ENCODE data around the gene RNF181. TPM values are rescaled to one million over a fixed set of nuclear protein-coding genes. Genes with fewer than 3 reads are reported as not detected.

Gene RNF181
- total RNA-seq, 1 donor from 2014 or later, result 104 TPM

GRCh38 chr2:85606116-85606455 is 10.5 kb downstream of the RNF181 start:
- intact Hi-C loops (cut with micrococcal nuclease), result no loop called here
- no peak for ATAC-seq (ENCODE audit: low read depth)
- no peaks in the 10 kb centered on the region for H3K9me3 Mint-ChIP-seq
- peaks cover 46% of the 10 kb centered on the region for H3K36me3 Mint-ChIP-seq (ENCODE audit: low read depth)
- TF ChIP-seq CTCF (IDR thresholded peaks at IDR 0.05), result no peak
- H3K27me3 Mint-ChIP-seq, result no peaks in the 10 kb centered on the region
- H3K27ac Mint-ChIP-seq, result no peak overlapping the region
- DNase-seq, result no peak
- ChIA-PET POLR2A (interaction anchor here (0.6 to 4.2 kb wide), 5 partner anchors 10 to 45 kb away, joined by 3 to 22 read pairs (median 6); partner anchors contain the start of genes GGCX, RNF181 and USP39), CTCF (interaction anchor here (1.5 kb wide), 1 partner anchor 9 kb away, joined by 3 read pairs; the partner anchor contains the start of gene USP39)
- H3K4me3 Mint-ChIP-seq, result no peak overlapping the region
- H3K4me1 Mint-ChIP-seq, result peaks cover 47% of the 10 kb centered on the region

- no peaks in the 10 kb centered on the region for H3K9me3 Mint-ChIP-seq
- intact Hi-C loops (cut with micrococcal nuclease), result no loop called here
- peaks cover 43% of the 10 kb centered on the region for H3K36me3 Mint-ChIP-seq (ENCODE audit: low read depth)
- H3K4me3 Mint-ChIP-seq, result no peak overlapping the region
- no peaks in the 10 kb centered on the region for H3K27me3 Mint-ChIP-seq
- peaks cover 47% of the 10 kb centered on the region for H3K4me1 Mint-ChIP-seq
- no peak for TF ChIP-seq CTCF (IDR thresholded peaks at IDR 0.05)
- POLR2A ChIA-PET, result interaction anchor here (1.0 to 4.2 kb wide), 4 partner anchors 8 to 69 kb away, joined by 4 to 22 read pairs (median 6); partner anchors contain the start of genes GGCX, RNF181 and USP39
- peak overlapping the region; percentile 10 for H3K27ac Mint-ChIP-seq
- CTCF ChIA-PET, result interaction anchor here (1.5 kb wide), 1 partner anchor 8 kb away, joined by 3 read pairs; the partner anchor contains the start of gene USP39
- DNase-seq (no peak), ATAC-seq (ENCODE audit: low read depth) (no peak)
Measured at GRCh38 chr2:85607268-85608215, 12.0 kb downstream of the RNF181 start.

- H3K27me3 Mint-ChIP-seq, result no peaks in the 10 kb centered on the region
- peak overlapping the region; percentile 98 for H3K4me3 Mint-ChIP-seq
- TF ChIP-seq CTCF (IDR thresholded peaks at IDR 0.05), result no peak
- POLR2A ChIA-PET, result interaction anchor here (0.7 to 3.3 kb wide), 17 partner anchors 9 to 495 kb away, joined by 3 to 28 read pairs (median 6); partner anchors contain the start of genes ELMOD3, GGCX, MAT2A and PTCD3
- H3K27ac Mint-ChIP-seq, result peak overlapping the region; percentile 91
- H3K36me3 Mint-ChIP-seq (ENCODE audit: low read depth), result peaks cover 35% of the 10 kb centered on the region
- CTCF ChIA-PET, result interaction anchor here (1.0 to 1.5 kb wide), 3 partner anchors 17 to 59 kb away, joined by 3 to 8 read pairs (median 4); no protein-coding TSS in a partner anchor
- H3K9me3 Mint-ChIP-seq, result no peaks in the 10 kb centered on the region
- ATAC-seq (ENCODE audit: low read depth), result no peak
- DNase-seq, result no peak
- intact Hi-C loops (cut with micrococcal nuclease), result loop anchor here (5.0 kb wide), 1 partner anchor 586 kb away; the partner anchor contains the start of genes IMMT and MRPL35
- peaks cover 37% of the 10 kb centered on the region for H3K4me1 Mint-ChIP-seq
Measured at GRCh38 chr2:85611217-85611704, 15.7 kb downstream of the RNF181 start.

GRCh38 chr2:85611705-85612587 is 16.4 kb downstream of the RNF181 start, which contains the start of gene C2orf68:
TSS of gene C2orf68 (minus strand) at chr2:85612066. CDS start at chr2:85611984, 82 bp downstream.
- CTCF ChIA-PET, result interaction anchor here (1.0 to 1.5 kb wide), 3 partner anchors 17 to 60 kb away, joined by 3 to 8 read pairs (median 4); no protein-coding TSS in a partner anchor
- intact Hi-C loops (cut with micrococcal nuclease), result loop anchor here (1.0 to 5.0 kb wide), 3 partner anchors 10 to 585 kb away; partner anchors contain the start of genes GGCX, IMMT, MRPL35 and TMEM150A

More at GRCh38 chr2:85611705-85612587, 16.4 kb downstream of the RNF181 start, which contains the start of gene C2orf68:
- DNase-seq, result peak; percentile 81
- Mint-ChIP-seq H3K36me3 (ENCODE audit: low read depth) (peaks cover 32% of the 10 kb centered on the region), H3K27ac (peak within 1 kb of the TSS; percentile 91), H3K9me3 (no peaks in the 10 kb centered on the region), H3K27me3 (no peaks in the 10 kb centered on the region), H3K4me3 (peak within 1 kb of the TSS; percentile 98), H3K4me1 (peaks cover 39% of the 10 kb centered on the region)
- ATAC-seq (ENCODE audit: low read depth), result peak; percentile 73
- POLR2A ChIA-PET, result interaction anchor here (0.7 to 3.3 kb wide), 17 partner anchors 10 to 428 kb away, joined by 3 to 28 read pairs (median 6); partner anchors contain the start of genes ELMOD3, GGCX, MAT2A and RETSAT
- no peak for TF ChIP-seq CTCF (IDR thresholded peaks at IDR 0.05)
